Measurements from ENCODE around the gene ATP1B3. TPM values are rescaled to one million over a fixed set of nuclear protein-coding genes. Genes with fewer than 3 reads are reported as not detected.

The ATP1B3 gene
- total RNA-seq, 1 donor from 2014 or later, result 147 TPM

DNA sequence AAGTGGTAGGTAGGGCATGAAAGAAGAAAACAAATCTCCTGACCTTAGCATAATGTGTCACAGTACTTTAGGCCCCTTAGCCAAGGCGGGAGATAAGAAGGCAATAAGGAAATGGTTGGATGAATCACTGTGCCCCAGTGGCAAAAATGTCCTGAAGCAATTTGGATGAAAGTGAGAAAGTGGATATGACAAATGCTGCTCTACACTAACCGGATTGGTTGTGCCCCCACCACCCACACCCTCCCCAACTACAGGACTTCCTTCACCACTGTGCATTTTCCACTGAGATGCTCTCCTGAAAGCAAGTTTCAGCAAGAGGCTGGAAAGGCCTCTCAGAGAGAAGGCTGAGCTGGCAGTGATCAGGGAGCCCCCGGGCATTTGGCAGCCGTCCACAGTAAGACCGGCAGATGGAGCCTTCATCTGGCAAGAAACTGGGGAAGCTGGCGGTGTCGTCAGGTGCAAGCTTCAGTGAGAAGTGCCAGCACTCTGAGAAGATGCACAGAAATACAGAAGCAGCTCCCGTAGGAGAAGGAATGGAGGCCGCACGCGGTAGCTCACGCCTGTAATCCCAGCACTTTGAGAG, 63.8 kb downstream of the ATP1B3 start:
- Mint-ChIP-seq H3K27ac (ENCODE audit: unreplicated experiment) (no peak overlapping the region), H3K4me1 (no peaks in the 10 kb centered on the region), H3K4me3 (no peak overlapping the region), H3K36me3 (ENCODE audit: low read depth) (no peaks in the 10 kb centered on the region), H3K9me3 (no peaks in the 10 kb centered on the region), H3K27me3 (ENCODE audit: low read depth) (no peaks in the 10 kb centered on the region)
- DNase-seq (ENCODE audit: low read depth, low spot score), result no peak
- TF ChIP-seq, protein P1, sequence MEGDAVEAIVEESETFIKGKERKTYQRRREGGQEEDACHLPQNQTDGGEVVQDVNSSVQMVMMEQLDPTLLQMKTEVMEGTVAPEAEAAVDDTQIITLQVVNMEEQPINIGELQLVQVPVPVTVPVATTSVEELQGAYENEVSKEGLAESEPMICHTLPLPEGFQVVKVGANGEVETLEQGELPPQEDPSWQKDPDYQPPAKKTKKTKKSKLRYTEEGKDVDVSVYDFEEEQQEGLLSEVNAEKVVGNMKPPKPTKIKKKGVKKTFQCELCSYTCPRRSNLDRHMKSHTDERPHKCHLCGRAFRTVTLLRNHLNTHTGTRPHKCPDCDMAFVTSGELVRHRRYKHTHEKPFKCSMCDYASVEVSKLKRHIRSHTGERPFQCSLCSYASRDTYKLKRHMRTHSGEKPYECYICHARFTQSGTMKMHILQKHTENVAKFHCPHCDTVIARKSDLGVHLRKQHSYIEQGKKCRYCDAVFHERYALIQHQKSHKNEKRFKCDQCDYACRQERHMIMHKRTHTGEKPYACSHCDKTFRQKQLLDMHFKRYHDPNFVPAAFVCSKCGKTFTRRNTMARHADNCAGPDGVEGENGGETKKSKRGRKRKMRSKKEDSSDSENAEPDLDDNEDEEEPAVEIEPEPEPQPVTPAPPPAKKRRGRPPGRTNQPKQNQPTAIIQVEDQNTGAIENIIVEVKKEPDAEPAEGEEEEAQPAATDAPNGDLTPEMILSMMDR (conservative IDR thresholded peaks at IDR 0.05), result no peak

DNA sequence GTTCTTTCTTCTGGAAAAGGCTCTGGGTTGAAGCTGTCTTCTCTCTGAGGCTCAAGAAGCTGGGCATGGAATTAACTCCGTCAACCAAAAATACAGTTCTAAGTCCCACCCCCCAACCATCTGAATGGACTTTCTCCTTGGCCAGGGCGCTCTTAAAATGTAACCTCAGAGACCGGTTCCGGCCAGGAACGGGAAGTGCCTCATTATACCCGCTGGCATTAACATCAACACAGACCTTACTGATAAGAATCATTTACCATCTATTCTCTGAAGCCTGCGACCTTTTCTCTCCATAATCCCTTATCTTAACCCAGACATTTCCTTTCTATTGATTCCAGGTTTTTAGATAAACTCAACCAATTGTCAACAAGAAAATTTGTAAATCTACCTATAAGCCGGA, 64.7 kb downstream of the ATP1B3 start:
- no peaks in the 10 kb centered on the region for H3K9me3 Mint-ChIP-seq
- H3K4me3 Mint-ChIP-seq, result no peak overlapping the region
- no peak overlapping the region for H3K27ac Mint-ChIP-seq (ENCODE audit: unreplicated experiment)
- no peak for DNase-seq (ENCODE audit: low read depth, low spot score)
- H3K36me3 Mint-ChIP-seq (ENCODE audit: low read depth), result no peaks in the 10 kb centered on the region
- no peaks in the 10 kb centered on the region for H3K27me3 Mint-ChIP-seq (ENCODE audit: low read depth)
- no peaks in the 10 kb centered on the region for H3K4me1 Mint-ChIP-seq
- TF ChIP-seq, protein P1 (conservative IDR thresholded peaks at IDR 0.05), result no peak

DNA sequence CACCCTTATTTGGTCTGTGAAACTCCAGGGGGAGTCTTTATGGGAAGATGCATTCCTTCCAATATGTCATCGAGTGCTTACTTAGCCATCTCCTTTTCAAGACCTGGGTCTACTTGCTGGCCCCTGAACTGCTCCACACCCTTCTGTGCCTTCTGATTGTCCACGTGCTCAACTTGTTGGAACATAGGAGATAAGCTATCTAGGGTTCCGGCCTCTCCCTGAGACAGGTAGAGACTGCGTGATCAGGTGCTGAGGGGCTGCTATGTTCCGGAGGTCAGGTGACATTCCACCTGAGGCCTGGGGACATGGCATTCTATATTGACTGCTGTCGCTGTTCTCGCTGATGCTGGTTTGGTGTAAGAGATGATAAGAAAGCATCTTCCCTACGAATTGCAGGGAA, 65.6 kb downstream of the ATP1B3 start:
- TF ChIP-seq, protein P1 (conservative IDR thresholded peaks at IDR 0.05), result no peak
- Mint-ChIP-seq H3K36me3 (ENCODE audit: low read depth) (no peaks in the 10 kb centered on the region), H3K4me1 (no peaks in the 10 kb centered on the region), H3K4me3 (no peak overlapping the region), H3K27me3 (ENCODE audit: low read depth) (no peaks in the 10 kb centered on the region), H3K9me3 (no peaks in the 10 kb centered on the region), H3K27ac (ENCODE audit: unreplicated experiment) (no peak overlapping the region)
- DNase-seq (ENCODE audit: low read depth, low spot score), result no peak

DNA sequence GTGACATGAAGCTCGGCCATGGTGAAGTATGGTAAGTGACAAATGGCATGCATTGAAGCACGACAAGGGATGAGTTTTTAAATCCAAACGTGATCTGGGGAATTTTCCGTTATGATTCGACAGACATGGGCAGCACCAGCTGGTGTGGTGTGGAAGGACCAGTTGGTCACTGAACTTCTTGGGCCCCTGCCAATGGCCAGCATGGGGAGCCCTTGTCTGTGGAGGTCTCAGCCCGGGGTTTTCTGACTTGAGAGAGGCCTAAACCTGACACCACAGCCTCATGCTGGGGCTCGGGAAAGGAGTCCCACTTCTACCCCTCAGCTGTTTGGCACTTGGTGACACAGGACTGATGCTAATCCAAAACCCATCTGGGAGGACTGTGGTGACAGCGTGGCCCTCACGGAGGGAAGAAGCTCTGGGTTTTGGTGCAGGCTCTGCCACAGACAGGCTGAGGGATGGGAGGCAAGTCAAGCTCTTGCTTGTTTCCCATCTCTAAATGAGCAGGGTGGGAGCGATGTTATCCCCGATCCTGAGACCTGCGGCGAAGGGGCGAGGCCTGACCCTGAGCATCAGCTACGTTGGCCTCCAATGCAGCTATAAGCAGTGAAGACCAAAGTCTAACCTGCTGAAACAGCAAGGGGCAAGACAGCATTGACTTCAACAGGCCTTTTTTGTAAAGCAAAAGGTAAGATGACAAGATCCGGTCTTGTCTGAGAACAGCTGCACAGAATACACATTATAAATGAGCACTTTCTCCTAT, 69.5 kb downstream of the ATP1B3 start:
- no peaks in the 10 kb centered on the region for H3K27me3 Mint-ChIP-seq (ENCODE audit: low read depth)
- no peak overlapping the region for H3K27ac Mint-ChIP-seq (ENCODE audit: unreplicated experiment)
- TF ChIP-seq, protein P1 (conservative IDR thresholded peaks at IDR 0.05), result no peak
- H3K4me3 Mint-ChIP-seq, result no peak overlapping the region
- H3K4me1 Mint-ChIP-seq, result no peaks in the 10 kb centered on the region
- H3K36me3 Mint-ChIP-seq (ENCODE audit: low read depth), result peaks cover 6% of the 10 kb centered on the region
- no peaks in the 10 kb centered on the region for H3K9me3 Mint-ChIP-seq
- no peak for DNase-seq (ENCODE audit: low read depth, low spot score)

DNA sequence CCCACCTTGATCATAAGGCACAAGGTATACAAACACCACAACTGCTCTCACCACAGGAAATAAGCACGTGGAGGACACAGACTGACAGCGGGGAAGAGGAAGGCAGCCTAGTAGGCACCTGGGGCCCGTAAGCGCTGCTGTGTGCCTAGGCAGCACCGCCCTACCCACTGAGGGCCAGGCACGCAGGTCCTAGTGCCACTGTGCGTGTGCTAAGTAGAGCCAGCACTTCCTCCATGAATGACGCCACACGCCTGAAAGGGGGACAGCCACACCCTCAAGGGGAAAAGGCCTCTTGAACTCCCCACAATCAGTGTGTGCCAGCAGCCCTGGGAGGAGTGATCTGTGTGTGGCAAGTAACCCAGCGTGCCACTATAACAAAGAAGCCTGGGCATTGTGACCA, 73.0 kb downstream of the ATP1B3 start:
- no peak for DNase-seq (ENCODE audit: low read depth, low spot score)
- Mint-ChIP-seq H3K4me1 (peaks cover 13% of the 10 kb centered on the region), H3K36me3 (ENCODE audit: low read depth) (peaks cover 6% of the 10 kb centered on the region), H3K4me3 (no peak overlapping the region), H3K27ac (ENCODE audit: unreplicated experiment) (no peak overlapping the region), H3K9me3 (no peaks in the 10 kb centered on the region), H3K27me3 (ENCODE audit: low read depth) (no peaks in the 10 kb centered on the region)
- TF ChIP-seq, protein P1 (conservative IDR thresholded peaks at IDR 0.05), result no peak

All from neural crest cell (in vitro differentiated cells).